HEK293 (cell line): ENCODE results near the gene MDM4.

Experiments used
- GLI2 ChIP-seq: fragments of 450-650 bp; formaldehyde crosslinking; IDR thresholded peaks from 2 replicates; pipeline ENCODE4; 2017; ENCODE audit warnings: missing biosample characterization, missing genetic modification characterization, low read depth, borderline replicate concordance
- OVOL3 ChIP-seq: fragments of 450-650 bp; formaldehyde crosslinking; IDR thresholded peaks from 2 replicates; pipeline ENCODE4 v1.5.1; 2016; ENCODE audit warnings: missing biosample characterization, missing genetic modification characterization
- SP7 ChIP-seq: fragments of 450-650 bp; formaldehyde crosslinking; IDR thresholded peaks from 2 replicates; pipeline ENCODE4 v1.5.1; 2016; ENCODE audit warnings: missing biosample characterization, missing genetic modification characterization
- TRIM28 ChIP-seq: IDR thresholded peaks from 2 replicates; pipeline ENCODE4 v1.6.1; 2011; ENCODE audit warnings: low read length, control low read depth, borderline replicate concordance
- ZBTB8A ChIP-seq: fragments of 450-650 bp; formaldehyde crosslinking; IDR thresholded peaks from 2 replicates; pipeline ENCODE4 v1.5.1; 2016; ENCODE audit warnings: missing biosample characterization, missing genetic modification characterization
- ZNF184 ChIP-seq: fragments of 450-650 bp; IDR thresholded peaks from 2 replicates; pipeline ENCODE4 v1.5.1; 2018; ENCODE audit warnings: missing biosample characterization, mild to moderate bottlenecking, missing genetic modification characterization
- ZNF394 ChIP-seq: fragments of 450-650 bp; formaldehyde crosslinking; IDR thresholded peaks from 2 replicates; pipeline ENCODE4 v1.5.1; 2016; ENCODE audit warnings: missing biosample characterization, missing genetic modification characterization, mild to moderate bottlenecking, moderate library complexity, borderline replicate concordance
- ZNF561 ChIP-seq: fragments of 450-650 bp; IDR thresholded peaks from 2 replicates; pipeline ENCODE4 v1.5.1; 2018; ENCODE audit warnings: missing biosample characterization, missing genetic modification characterization, borderline replicate concordance
- ZNF626 ChIP-seq: fragments of 450-650 bp; sonication (Bioruptor Pico); formaldehyde crosslinking; IDR thresholded peaks from 2 replicates; pipeline ENCODE4 v1.5.1; 2018; ENCODE audit warnings: missing biosample characterization, missing genetic modification characterization, inconsistent platforms
- ZSCAN30 ChIP-seq: fragments of 450-650 bp; IDR thresholded peaks from 2 replicates; pipeline ENCODE4 v1.5.1; 2018; ENCODE audit warnings: missing biosample characterization, mild to moderate bottlenecking, missing genetic modification characterization, moderate library complexity
- TF ChIP-seq, protein P1 (sequence below): fragments of 450-650 bp; formaldehyde crosslinking; conservative IDR thresholded peaks from 2 replicates; pipeline ENCODE4 v1.5.1; 2016; ENCODE audit warnings: low read depth, missing biosample characterization, missing genetic modification characterization
- TF ChIP-seq, protein P2 (sequence below): fragments of 450-650 bp; IDR thresholded peaks from 2 replicates; pipeline ENCODE4 v1.5.1; 2018; ENCODE audit warnings: missing biosample characterization, missing genetic modification characterization
- TF ChIP-seq, protein P3 (sequence below): fragments of 450-650 bp; formaldehyde crosslinking; IDR thresholded peaks from 2 replicates; pipeline ENCODE4 v1.5.1; 2016; ENCODE audit warnings: missing biosample characterization, missing genetic modification characterization
- TF ChIP-seq, protein P4 (sequence below): fragments of 450-650 bp; formaldehyde crosslinking; IDR thresholded peaks from 2 replicates; pipeline ENCODE4 v1.5.1; 2017; ENCODE audit warnings: missing biosample characterization, missing genetic modification characterization
- TF ChIP-seq, protein P5 (sequence below): IDR thresholded peaks from 2 replicates; pipeline ENCODE4 v1.6.1; 2011; ENCODE audit warnings: mild to moderate bottlenecking, low read depth, low read length, borderline replicate concordance
- TF ChIP-seq, protein P6 (sequence below): fragments of 450-650 bp; formaldehyde crosslinking; IDR thresholded peaks from 2 replicates; pipeline ENCODE4 v1.5.0; 2017; ENCODE audit warnings: missing biosample characterization, missing genetic modification characterization, borderline replicate concordance
- TF ChIP-seq, protein P7 (sequence below): fragments of 450-650 bp; formaldehyde crosslinking; IDR thresholded peaks from 2 replicates; pipeline ENCODE4 v1.5.1; 2016; ENCODE audit warnings: missing biosample characterization, missing genetic modification characterization
- TF ChIP-seq, protein P8 (sequence below): fragments of 450-650 bp; formaldehyde crosslinking; IDR thresholded peaks from 2 replicates; pipeline ENCODE4 v1.5.1; 2016; ENCODE audit warnings: missing biosample characterization, missing genetic modification characterization

The MDM4 gene

DNA sequence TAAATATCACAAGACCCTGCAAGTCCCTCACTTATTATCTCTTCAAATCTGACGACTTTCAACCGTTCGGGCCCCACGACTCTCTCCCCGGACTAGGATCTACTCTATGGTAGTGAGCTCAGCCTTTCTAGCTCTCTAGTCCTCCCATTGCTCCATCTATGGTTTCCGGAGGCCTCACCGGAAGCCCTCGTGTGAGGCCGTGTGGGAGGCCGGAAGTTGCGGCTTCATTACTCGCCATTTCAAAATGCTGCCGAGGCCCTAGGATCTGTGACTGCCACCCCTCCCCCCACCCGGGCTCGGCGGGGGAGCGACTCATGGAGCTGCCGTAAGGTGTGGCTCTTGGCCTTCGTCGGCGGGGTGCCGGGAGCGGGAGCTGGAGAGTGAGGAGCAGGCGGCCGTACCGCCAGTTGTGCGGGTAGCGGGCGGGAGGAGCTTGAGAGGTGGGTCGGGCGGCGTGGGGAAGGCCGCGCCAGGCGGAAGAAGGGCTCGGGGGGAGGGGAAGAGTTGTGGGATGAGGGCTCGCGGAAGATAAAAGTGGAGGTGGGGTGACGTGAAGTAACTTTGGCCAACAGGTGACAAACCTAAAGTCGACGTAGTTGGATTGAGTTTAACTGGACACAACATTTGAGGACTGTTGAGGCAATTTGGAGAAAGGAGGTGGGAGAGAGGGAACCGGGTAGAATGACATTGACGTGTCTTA lies at the start of gene MDM4 (continued):
- TF ChIP-seq, protein P1, sequence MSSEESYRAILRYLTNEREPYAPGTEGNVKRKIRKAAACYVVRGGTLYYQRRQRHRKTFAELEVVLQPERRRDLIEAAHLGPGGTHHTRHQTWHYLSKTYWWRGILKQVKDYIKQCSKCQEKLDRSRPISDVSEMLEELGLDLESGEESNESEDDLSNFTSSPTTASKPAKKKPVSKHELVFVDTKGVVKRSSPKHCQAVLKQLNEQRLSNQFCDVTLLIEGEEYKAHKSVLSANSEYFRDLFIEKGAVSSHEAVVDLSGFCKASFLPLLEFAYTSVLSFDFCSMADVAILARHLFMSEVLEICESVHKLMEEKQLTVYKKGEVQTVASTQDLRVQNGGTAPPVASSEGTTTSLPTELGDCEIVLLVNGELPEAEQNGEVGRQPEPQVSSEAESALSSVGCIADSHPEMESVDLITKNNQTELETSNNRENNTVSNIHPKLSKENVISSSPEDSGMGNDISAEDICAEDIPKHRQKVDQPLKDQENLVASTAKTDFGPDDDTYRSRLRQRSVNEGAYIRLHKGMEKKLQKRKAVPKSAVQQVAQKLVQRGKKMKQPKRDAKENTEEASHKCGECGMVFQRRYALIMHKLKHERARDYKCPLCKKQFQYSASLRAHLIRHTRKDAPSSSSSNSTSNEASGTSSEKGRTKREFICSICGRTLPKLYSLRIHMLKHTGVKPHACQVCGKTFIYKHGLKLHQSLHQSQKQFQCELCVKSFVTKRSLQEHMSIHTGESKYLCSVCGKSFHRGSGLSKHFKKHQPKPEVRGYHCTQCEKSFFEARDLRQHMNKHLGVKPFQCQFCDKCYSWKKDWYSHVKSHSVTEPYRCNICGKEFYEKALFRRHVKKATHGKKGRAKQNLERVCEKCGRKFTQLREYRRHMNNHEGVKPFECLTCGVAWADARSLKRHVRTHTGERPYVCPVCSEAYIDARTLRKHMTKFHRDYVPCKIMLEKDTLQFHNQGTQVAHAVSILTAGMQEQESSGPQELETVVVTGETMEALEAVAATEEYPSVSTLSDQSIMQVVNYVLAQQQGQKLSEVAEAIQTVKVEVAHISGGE (tag by site-specific recombination) = peak; percentile 96
- TF ChIP-seq, protein P2, sequence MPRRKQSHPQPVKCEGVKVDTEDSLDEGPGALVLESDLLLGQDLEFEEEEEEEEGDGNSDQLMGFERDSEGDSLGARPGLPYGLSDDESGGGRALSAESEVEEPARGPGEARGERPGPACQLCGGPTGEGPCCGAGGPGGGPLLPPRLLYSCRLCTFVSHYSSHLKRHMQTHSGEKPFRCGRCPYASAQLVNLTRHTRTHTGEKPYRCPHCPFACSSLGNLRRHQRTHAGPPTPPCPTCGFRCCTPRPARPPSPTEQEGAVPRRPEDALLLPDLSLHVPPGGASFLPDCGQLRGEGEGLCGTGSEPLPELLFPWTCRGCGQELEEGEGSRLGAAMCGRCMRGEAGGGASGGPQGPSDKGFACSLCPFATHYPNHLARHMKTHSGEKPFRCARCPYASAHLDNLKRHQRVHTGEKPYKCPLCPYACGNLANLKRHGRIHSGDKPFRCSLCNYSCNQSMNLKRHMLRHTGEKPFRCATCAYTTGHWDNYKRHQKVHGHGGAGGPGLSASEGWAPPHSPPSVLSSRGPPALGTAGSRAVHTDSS = no peak
- TF ChIP-seq, protein P3, sequence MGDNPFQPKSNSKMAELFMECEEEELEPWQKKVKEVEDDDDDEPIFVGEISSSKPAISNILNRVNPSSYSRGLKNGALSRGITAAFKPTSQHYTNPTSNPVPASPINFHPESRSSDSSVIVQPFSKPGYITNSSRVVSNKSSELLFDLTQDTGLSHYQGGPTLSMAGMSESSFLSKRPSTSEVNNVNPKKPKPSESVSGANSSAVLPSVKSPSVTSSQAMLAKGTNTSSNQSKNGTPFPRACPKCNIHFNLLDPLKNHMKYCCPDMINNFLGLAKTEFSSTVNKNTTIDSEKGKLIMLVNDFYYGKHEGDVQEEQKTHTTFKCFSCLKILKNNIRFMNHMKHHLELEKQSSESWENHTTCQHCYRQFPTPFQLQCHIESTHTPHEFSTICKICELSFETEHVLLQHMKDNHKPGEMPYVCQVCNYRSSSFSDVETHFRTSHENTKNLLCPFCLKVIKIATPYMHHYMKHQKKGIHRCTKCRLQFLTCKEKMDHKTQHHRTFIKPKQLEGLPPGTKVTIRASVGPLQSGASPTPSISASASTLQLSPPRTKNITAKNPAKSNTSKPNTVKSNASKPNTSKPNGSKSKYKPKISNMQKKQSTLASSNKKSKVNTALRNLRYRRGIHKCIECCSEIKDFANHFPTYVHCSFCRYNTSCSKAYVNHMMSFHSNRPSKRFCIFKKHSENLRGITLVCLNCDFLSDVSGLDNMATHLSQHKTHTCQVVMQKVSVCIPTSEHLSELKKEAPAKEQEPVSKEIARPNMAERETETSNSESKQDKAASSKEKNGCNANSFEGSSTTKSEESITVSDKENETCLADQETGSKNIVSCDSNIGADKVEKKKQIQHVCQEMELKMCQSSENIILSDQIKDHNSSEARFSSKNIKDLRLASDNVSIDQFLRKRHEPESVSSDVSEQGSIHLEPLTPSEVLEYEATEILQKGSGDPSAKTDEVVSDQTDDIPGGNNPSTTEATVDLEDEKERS (tag by site-specific recombination) = peak; percentile 66; the same call in 1 of the 2 replicates
- TF ChIP-seq ZNF561 (tag by site-specific recombination) (peak; percentile 91; the same call in 1 of the 2 replicates), OVOL3 (tag by site-specific recombination) (peak; percentile 85), ZSCAN30 (tag by site-specific recombination) (peak; percentile 67; the same call in 1 of the 2 replicates), SP7 (peak; percentile 91), ZNF626 (no peak), GLI2 (tag by site-specific recombination) (no peak), ZBTB8A (tag by site-specific recombination) (peak; percentile 88), TRIM28 (no peak; the same call in none of the 2 replicates), ZNF394 (tag by site-specific recombination) (peak; percentile 74; the same call in 1 of the 2 replicates), ZNF184 (tag by site-specific recombination) (no peak)
- TF ChIP-seq, protein P4, sequence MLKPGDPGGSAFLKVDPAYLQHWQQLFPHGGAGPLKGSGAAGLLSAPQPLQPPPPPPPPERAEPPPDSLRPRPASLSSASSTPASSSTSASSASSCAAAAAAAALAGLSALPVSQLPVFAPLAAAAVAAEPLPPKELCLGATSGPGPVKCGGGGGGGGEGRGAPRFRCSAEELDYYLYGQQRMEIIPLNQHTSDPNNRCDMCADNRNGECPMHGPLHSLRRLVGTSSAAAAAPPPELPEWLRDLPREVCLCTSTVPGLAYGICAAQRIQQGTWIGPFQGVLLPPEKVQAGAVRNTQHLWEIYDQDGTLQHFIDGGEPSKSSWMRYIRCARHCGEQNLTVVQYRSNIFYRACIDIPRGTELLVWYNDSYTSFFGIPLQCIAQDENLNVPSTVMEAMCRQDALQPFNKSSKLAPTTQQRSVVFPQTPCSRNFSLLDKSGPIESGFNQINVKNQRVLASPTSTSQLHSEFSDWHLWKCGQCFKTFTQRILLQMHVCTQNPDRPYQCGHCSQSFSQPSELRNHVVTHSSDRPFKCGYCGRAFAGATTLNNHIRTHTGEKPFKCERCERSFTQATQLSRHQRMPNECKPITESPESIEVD (tag by site-specific recombination) = no peak; the same call in 1 of the 2 replicates
- TF ChIP-seq, protein P5, sequence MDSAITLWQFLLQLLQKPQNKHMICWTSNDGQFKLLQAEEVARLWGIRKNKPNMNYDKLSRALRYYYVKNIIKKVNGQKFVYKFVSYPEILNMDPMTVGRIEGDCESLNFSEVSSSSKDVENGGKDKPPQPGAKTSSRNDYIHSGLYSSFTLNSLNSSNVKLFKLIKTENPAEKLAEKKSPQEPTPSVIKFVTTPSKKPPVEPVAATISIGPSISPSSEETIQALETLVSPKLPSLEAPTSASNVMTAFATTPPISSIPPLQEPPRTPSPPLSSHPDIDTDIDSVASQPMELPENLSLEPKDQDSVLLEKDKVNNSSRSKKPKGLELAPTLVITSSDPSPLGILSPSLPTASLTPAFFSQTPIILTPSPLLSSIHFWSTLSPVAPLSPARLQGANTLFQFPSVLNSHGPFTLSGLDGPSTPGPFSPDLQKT = peak; percentile 56; the same call in 1 of the 2 replicates
- TF ChIP-seq, protein P6, sequence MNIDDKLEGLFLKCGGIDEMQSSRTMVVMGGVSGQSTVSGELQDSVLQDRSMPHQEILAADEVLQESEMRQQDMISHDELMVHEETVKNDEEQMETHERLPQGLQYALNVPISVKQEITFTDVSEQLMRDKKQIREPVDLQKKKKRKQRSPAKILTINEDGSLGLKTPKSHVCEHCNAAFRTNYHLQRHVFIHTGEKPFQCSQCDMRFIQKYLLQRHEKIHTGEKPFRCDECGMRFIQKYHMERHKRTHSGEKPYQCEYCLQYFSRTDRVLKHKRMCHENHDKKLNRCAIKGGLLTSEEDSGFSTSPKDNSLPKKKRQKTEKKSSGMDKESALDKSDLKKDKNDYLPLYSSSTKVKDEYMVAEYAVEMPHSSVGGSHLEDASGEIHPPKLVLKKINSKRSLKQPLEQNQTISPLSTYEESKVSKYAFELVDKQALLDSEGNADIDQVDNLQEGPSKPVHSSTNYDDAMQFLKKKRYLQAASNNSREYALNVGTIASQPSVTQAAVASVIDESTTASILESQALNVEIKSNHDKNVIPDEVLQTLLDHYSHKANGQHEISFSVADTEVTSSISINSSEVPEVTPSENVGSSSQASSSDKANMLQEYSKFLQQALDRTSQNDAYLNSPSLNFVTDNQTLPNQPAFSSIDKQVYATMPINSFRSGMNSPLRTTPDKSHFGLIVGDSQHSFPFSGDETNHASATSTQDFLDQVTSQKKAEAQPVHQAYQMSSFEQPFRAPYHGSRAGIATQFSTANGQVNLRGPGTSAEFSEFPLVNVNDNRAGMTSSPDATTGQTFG = no peak; the same call in 1 of the 2 replicates
- TF ChIP-seq, protein P7, sequence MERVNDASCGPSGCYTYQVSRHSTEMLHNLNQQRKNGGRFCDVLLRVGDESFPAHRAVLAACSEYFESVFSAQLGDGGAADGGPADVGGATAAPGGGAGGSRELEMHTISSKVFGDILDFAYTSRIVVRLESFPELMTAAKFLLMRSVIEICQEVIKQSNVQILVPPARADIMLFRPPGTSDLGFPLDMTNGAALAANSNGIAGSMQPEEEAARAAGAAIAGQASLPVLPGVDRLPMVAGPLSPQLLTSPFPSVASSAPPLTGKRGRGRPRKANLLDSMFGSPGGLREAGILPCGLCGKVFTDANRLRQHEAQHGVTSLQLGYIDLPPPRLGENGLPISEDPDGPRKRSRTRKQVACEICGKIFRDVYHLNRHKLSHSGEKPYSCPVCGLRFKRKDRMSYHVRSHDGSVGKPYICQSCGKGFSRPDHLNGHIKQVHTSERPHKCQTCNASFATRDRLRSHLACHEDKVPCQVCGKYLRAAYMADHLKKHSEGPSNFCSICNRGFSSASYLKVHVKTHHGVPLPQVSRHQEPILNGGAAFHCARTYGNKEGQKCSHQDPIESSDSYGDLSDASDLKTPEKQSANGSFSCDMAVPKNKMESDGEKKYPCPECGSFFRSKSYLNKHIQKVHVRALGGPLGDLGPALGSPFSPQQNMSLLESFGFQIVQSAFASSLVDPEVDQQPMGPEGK (tag by site-specific recombination) = peak; percentile 95
- TF ChIP-seq, protein P8, sequence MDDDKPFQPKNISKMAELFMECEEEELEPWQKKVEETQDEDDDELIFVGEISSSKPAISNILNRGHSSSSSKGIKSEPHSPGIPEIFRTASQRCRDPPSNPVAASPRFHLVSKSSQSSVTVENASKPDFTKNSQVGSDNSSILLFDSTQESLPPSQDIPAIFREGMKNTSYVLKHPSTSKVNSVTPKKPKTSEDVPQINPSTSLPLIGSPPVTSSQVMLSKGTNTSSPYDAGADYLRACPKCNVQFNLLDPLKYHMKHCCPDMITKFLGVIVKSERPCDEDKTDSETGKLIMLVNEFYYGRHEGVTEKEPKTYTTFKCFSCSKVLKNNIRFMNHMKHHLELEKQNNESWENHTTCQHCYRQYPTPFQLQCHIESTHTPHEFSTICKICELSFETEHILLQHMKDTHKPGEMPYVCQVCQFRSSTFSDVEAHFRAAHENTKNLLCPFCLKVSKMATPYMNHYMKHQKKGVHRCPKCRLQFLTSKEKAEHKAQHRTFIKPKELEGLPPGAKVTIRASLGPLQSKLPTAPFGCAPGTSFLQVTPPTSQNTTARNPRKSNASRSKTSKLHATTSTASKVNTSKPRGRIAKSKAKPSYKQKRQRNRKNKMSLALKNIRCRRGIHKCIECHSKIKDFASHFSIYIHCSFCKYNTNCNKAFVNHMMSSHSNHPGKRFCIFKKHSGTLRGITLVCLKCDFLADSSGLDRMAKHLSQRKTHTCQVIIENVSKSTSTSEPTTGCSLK (tag by site-specific recombination) = no peak
